ENCODE results near the gene CAP1.

CAP1 gene

GRCh38 chr1:40053138-40053887 is 12.8 kb downstream of the CAP1 start:
- CTCF ChIA-PET = interaction anchor here (1.2 kb wide), 1 partner anchor 25 kb away, joined by 6 read pairs; no protein-coding TSS in a partner anchor
- H3K4me3 ChIP-seq (ENCODE audit: low read depth, low read length) = no peak overlapping the region
- no peak for TF ChIP-seq CTCF (IDR thresholded peaks at IDR 0.05; ENCODE audit: insufficient read depth, low read length, missing control alignments)
- no peak for DNase-seq (ENCODE audit: low read depth, low spot score)
- POLR2A ChIA-PET = no interaction called here

- H3K4me3 ChIP-seq (ENCODE audit: low read depth, low read length) = no peak overlapping the region
- ChIA-PET CTCF (interaction anchor here (1.4 to 2.8 kb wide), 4 partner anchors 10 to 24 kb away, joined by 4 to 12 read pairs (median 8); no protein-coding TSS in a partner anchor), POLR2A (no interaction called here)
- DNase-seq (ENCODE audit: low read depth, low spot score) = no peak
- TF ChIP-seq CTCF (IDR thresholded peaks at IDR 0.05; ENCODE audit: insufficient read depth, low read length, missing control alignments) = no peak
Observed at GRCh38 chr1:40056519-40057309, 16.2 kb downstream of the CAP1 start.

- DNase-seq (ENCODE audit: low read depth, low spot score) = no peak
- CTCF ChIA-PET = interaction anchor here (0.9 to 2.8 kb wide), 5 partner anchors 9 to 25 kb away, joined by 4 to 12 read pairs (median 7); no protein-coding TSS in a partner anchor
- H3K4me3 ChIP-seq (ENCODE audit: low read depth, low read length) = no peak overlapping the region
- TF ChIP-seq CTCF (IDR thresholded peaks at IDR 0.05; ENCODE audit: insufficient read depth, low read length, missing control alignments) = no peak
- POLR2A ChIA-PET = no interaction called here
Observed at GRCh38 chr1:40057310-40058030, 16.9 kb downstream of the CAP1 start.

DNA sequence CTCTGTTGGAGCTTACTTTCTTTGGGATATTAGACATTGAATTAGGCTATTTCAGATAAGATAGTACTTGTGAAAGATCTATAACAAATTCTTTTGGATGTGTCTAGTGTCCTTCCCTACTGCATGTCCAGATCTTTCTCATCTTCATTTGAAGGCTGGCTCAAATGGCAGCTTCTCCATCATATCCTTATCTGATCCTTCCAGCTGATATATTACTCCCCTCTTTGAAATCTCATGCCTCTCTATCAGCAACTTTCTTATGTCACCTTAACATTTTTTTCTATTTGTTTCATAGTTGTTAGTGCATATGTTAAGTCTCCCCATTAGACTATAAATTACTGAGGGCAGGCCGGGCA is 17.5 kb downstream of the CAP1 start:
- POLR2A ChIA-PET = interaction anchor here (0.6 kb wide), 1 partner anchor 39 kb away, joined by 4 read pairs; the partner anchor contains the start of gene PPT1
- DNase-seq (ENCODE audit: low read depth, low spot score) = no peak
- no peak for TF ChIP-seq CTCF (IDR thresholded peaks at IDR 0.05; ENCODE audit: insufficient read depth, low read length, missing control alignments)
- H3K4me3 ChIP-seq (ENCODE audit: low read depth, low read length) = no peak overlapping the region
- CTCF ChIA-PET = interaction anchor here (0.7 to 2.8 kb wide), 6 partner anchors 8 to 26 kb away, joined by 3 to 12 read pairs (median 6); no protein-coding TSS in a partner anchor

DNA sequence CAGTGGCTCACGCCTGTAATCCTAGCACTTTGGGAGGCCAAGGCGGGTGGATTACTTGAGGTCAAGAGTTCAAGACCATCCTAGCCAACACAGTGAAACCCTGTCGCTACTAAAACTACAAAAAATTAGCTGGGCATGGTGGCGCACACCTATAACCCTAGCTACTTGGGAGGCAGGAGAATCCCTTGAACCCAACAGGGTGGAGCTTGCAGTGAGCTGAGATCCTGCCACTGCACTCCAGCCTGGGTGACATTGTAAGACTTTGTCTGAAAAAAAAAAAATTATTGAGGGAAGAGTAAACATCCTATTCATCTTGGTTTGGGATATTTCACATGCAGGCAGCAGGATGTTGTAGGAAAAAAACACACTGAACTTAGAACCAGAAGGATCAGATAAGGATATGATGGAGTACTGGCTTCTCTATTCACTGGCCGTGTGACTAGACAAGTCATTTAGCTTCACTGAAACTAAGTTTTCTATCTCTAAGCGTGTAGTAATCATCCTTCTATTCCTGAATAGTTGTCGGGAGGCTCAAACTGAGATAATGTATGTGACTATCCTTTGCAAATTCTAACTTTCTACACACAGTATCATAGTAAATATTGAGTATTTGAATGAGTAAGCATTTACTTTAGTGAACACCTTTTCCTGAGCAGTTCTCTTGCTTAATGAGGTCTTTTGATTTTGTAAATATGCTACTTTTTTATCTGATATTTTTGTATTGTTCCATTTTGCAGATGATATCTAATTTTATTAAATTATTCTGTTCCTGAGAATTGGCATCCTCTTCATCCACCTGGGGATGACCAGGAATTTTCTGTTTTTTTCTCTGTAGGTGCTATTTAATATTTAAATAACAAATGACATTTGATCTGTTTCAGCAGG is 18.2 kb downstream of the CAP1 start:
- DNase-seq (ENCODE audit: low read depth, low spot score) = no peak
- CTCF ChIA-PET = interaction anchor here (0.7 to 2.8 kb wide), 4 partner anchors 9 to 26 kb away, joined by 3 to 12 read pairs (median 4); no protein-coding TSS in a partner anchor
- H3K4me3 ChIP-seq (ENCODE audit: low read depth, low read length) = no peak overlapping the region
- TF ChIP-seq CTCF (IDR thresholded peaks at IDR 0.05; ENCODE audit: insufficient read depth, low read length, missing control alignments) = no peak
- POLR2A ChIA-PET = interaction anchor here (0.6 kb wide), 1 partner anchor 38 kb away, joined by 4 read pairs; the partner anchor contains the start of gene PPT1
